NT2/D1 (cell line): Measurements from ENCODE around the gene MYH7.

ENCODE experiments used
- DNase-seq: peaks from one replicate; pipeline ENCODE4 v3.0.0-alpha.2; 2011; ENCODE audit warnings: low read depth, low spot score
- H3K27me3 ChIP-seq: 2 replicates; pipeline ENCODE4 v1.6.0; 2011; ENCODE audit warnings: mild to moderate bottlenecking; ENCODE audit not compliant: insufficient read length, insufficient read depth
- H3K36me3 ChIP-seq: 2 replicates; pipeline ENCODE4 v1.6.1; 2011; ENCODE audit warnings: mild to moderate bottlenecking, low read length, mixed read lengths; ENCODE audit not compliant: insufficient read depth, insufficient read length
- H3K4me1 ChIP-seq: 2 replicates; pipeline ENCODE4 v1.5.1; 2011; ENCODE audit not compliant: insufficient read depth, insufficient read length
- H3K4me3 ChIP-seq: 2 replicates; pipeline ENCODE4 v1.5.1; 2011; ENCODE audit warnings: low read depth; ENCODE audit not compliant: insufficient read length
- H3K9ac ChIP-seq: 2 replicates; pipeline ENCODE4 v1.6.0; 2011; ENCODE audit warnings: low read depth; ENCODE audit not compliant: insufficient read length
- H3K9me3 ChIP-seq: 2 replicates; pipeline ENCODE4 v1.5.1; 2011; ENCODE audit warnings: mild to moderate bottlenecking, low read length; ENCODE audit not compliant: insufficient read depth
- SUZ12 ChIP-seq: IDR thresholded peaks from 2 replicates; pipeline ENCODE4 v1.6.1; 2011; ENCODE audit not compliant: insufficient read length, insufficient read depth; ENCODE audit errors: extremely low read depth
- YY1 ChIP-seq: IDR thresholded peaks from 2 replicates; pipeline ENCODE4 v1.6.1; 2011; ENCODE audit not compliant: insufficient read length, insufficient read depth
- ZNF274 ChIP-seq: IDR thresholded peaks from 2 replicates; pipeline ENCODE4 v1.6.1; 2011; ENCODE audit warnings: mild to moderate bottlenecking, low read depth, low read length

The MYH7 gene

DNA sequence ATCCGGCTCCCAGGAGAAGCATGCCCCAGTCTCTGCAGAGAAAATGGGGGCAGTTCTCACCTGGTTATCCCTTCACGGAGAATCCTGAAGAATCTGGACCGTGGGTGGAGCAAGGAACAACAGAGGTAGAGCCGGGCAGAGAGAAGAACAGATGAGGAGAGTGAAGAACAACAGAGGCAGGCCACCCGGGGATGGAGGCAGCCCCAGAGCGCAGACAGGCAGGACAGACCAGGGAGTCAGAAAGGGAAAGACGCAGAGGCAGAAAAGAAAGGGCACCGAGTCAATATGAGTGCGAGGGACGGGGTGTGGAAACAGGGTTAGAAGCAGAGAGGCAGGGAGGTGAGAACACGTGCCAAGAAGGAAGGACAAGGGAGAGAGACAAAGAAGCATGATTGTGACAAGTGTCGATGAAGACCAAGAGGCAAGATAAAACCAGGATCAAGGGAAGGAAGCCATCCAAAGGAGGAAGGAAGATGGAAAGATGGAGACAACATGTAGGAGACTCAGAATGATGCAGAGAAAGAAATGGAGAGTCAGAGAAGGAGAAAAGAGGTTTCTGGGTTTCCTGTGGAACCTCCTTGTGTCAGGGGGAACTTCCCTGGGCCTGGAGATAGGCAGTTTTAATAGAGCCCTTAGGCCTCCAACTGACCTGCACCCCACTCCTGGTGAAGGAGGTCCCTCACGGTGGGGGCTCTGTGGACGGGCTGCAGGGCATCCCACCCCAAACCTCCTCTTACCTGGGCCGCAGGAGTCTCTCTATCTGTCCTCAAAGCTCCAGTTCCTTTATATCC lies 27.7 kb downstream of the MYH7 start, which contains the start of gene MYH6:
Gene MYH6, minus strand, starts transcription at position 758 of the 791 bp plus-strand sequence. CDS start 1,050 bp downstream, outside the sequence.
- H3K4me1 ChIP-seq, result peaks cover 8% of the 10 kb centered on the region
- no peak for DNase-seq
- TF ChIP-seq YY1, result no peak
- no peak for TF ChIP-seq SUZ12
- TF ChIP-seq ZNF274, result no peak
- no peaks in the 10 kb centered on the region for H3K36me3 ChIP-seq
- no peaks in the 10 kb centered on the region for H3K9me3 ChIP-seq
- peaks cover 6% of the 10 kb centered on the region for H3K27me3 ChIP-seq
- H3K4me3 ChIP-seq, result no peak within 1 kb of the TSS
- H3K9ac ChIP-seq, result no peak within 1 kb of the TSS

DNA sequence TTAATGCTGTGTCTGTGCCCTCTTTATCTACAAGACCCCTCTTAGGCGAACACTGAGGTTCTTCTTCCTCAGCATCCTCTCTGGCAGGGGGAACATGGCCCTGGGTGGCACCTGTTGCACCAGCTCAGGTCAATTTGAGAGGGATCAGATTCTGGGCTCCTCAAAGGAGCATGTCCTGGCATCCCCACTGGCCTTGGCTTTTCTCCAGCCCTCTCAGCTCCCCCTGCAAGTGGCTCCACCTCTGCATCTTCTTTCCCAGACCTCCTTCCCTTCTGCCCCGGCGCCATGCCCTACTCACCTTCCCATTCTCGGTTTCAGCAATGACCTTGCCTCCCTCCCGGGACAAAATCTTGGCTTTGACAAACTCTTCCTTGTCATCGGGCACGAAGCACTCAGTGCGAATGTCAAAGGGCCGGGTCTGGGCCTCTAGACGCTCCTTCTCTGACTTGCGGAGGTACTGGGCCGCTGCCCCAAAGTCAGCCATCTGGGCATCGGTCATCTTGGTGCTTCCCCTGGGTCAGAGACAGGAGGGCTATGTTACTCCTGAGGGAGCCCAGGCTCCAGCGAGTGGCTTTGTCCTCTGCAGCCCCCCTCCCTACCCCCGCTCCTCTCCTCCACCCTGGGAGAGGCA lies 28.6 kb downstream of the MYH7 start:
- peaks cover 8% of the 10 kb centered on the region for H3K4me1 ChIP-seq
- peaks cover 6% of the 10 kb centered on the region for H3K27me3 ChIP-seq
- TF ChIP-seq YY1, result no peak

DNA sequence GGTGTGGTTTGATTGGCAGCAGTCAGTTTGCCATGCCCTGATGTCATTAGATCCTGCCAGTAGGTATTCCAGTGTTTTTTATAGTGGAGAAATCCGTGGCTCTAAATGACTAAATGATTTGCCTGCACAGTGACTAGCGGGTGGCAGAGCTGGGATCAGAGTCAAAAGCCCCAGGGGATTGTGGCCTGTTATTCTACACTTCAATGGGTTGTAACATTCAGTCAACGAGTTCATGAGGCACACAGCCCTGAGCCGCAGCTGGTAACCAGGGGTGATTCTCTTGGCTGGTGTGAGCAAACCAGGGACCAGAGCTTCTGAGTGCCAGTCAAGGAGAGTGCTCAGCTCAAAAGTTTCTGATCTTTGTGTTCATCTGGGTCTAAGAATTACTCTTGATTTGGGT lies 29.2 kb downstream of the MYH7 start:
- H3K9ac ChIP-seq, result no peak overlapping the region
- H3K27me3 ChIP-seq, result peaks cover 6% of the 10 kb centered on the region
- peaks cover 8% of the 10 kb centered on the region for H3K4me1 ChIP-seq
- DNase-seq, result no peak
- no peaks in the 10 kb centered on the region for H3K36me3 ChIP-seq
- H3K4me3 ChIP-seq, result no peak overlapping the region
- no peak for TF ChIP-seq ZNF274
- no peak for TF ChIP-seq SUZ12
- TF ChIP-seq YY1, result no peak
- no peaks in the 10 kb centered on the region for H3K9me3 ChIP-seq

More for the DNA sequence above, 28.6 kb downstream of the MYH7 start:
- Histone ChIP-seq H3K9me3 (no peaks in the 10 kb centered on the region), H3K4me3 (no peak overlapping the region), H3K36me3 (no peaks in the 10 kb centered on the region), H3K9ac (no peak overlapping the region)
- no peak for DNase-seq

DNA sequence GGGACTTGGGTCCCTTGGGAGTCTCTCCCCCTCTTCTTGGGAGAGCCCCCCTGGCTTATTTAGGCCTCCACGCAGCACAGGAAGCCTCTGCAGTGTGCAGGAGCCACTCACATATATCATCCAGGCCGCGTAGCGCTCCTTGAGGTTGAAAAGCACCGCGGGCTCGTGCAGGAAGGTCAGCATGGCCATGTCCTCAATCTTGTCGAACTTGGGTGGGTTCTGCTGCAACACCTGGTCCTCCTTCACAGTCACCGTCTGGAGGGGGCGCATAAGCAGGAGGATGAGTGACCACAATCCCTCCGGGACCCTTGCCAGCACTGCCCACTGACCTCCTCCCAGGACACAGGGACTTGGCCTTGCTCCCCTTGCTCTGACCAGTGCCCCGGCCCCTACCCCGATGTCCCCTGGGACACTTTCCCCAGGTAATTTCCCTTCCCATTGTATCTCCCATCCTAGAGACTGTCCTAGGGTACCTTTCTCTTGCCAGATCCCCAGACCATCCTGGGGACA lies 29.9 kb downstream of the MYH7 start:
- H3K9me3 ChIP-seq, result no peaks in the 10 kb centered on the region
- DNase-seq, result no peak
- peaks cover 8% of the 10 kb centered on the region for H3K4me1 ChIP-seq
- H3K4me3 ChIP-seq, result no peak overlapping the region
- no peak for TF ChIP-seq ZNF274
- no peak for TF ChIP-seq YY1
- no peak for TF ChIP-seq SUZ12
- H3K27me3 ChIP-seq, result peaks cover 6% of the 10 kb centered on the region
- H3K9ac ChIP-seq, result no peak overlapping the region
- H3K36me3 ChIP-seq, result no peaks in the 10 kb centered on the region

DNA sequence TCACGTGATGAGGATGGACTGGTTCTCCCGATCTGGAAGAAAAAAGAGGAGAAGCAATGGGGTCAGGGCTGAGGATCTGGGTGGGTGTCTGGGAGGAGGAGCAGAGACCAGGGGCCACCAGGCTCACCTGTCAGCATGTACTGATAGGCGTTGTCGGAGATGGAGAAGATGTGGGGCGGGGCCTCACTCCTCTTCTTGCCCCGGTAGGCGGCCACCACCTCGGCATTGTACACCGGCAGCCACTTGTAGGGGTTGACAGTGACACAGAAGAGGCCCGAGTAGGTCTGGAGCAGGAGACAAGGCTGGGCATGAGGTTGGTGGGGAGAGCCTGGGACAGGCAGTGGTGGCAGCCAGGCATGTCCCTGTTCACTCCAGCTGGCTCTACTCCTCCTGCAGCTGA lies 30.4 kb downstream of the MYH7 start:
- H3K4me3 ChIP-seq, result no peak overlapping the region
- DNase-seq, result no peak
- H3K9me3 ChIP-seq, result no peaks in the 10 kb centered on the region
- no peak overlapping the region for H3K9ac ChIP-seq
- TF ChIP-seq ZNF274 (no peak), SUZ12 (no peak), YY1 (no peak)
- H3K27me3 ChIP-seq, result peaks cover 6% of the 10 kb centered on the region
- no peaks in the 10 kb centered on the region for H3K36me3 ChIP-seq
- H3K4me1 ChIP-seq, result peaks cover 6% of the 10 kb centered on the region

DNA sequence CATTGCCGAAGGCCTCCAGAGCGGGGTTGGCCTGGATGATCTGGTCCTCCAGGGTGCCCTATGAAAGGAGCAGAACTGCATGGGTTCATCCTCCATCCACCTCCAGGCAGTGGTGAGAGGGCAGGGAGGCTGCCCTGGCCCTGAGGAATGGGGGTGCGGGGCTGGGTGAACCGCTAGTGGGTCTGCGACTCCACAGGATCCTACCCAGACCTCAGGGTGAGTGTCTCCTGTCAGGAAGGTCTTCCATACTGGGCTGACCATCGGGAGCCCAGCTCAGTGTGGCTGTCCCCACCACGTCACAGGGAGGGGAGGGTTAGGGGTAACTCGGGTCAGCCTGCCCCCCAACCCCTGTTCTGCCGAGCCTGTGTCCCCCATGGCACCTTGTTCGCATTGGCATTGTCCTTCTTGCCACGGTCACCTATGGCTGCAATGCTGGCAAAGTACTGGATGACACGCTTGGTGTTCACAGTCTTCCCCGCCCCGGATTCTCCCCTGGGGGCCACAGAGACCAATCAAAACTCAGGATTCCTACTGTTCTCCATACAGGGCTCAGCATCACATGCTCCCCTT lies 31.0 kb downstream of the MYH7 start:
- peaks cover 6% of the 10 kb centered on the region for H3K27me3 ChIP-seq
- H3K4me1 ChIP-seq, result peaks cover 6% of the 10 kb centered on the region

DNA sequence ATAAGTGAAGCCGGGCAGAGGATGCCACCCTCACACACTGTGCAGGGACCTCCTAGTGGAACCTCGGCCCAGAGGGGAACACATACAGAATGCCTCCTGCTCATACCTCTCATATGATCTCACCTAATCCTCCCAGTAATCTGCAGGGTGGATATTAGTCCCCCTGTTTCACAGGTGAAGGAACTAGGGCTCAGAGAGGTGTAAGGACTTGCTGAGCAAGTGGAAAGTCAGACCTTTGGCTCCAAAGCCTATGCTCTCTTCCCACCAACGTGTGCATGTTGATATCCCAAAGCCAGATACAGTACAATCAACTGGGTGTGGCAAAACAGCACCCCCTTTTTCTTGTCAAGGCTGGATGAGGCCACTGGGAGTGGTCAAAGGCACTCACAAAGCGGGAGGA lies 31.6 kb downstream of the MYH7 start:
- DNase-seq, result no peak
- Histone ChIP-seq H3K9ac (no peak overlapping the region), H3K4me1 (peaks cover 3% of the 10 kb centered on the region), H3K27me3 (peaks cover 6% of the 10 kb centered on the region), H3K36me3 (no peaks in the 10 kb centered on the region), H3K9me3 (no peaks in the 10 kb centered on the region), H3K4me3 (no peak overlapping the region)
- TF ChIP-seq YY1 (no peak), ZNF274 (no peak), SUZ12 (no peak)

More for the DNA sequence above, 31.0 kb downstream of the MYH7 start:
- Histone ChIP-seq H3K9me3 (no peaks in the 10 kb centered on the region), H3K9ac (no peak overlapping the region), H3K36me3 (no peaks in the 10 kb centered on the region), H3K4me3 (no peak overlapping the region)
- DNase-seq, result no peak
- no peak for TF ChIP-seq YY1
- TF ChIP-seq ZNF274, result no peak
- no peak for TF ChIP-seq SUZ12
